NCI-H2029 (cell line): ENCODE data around the gene CZIB.

Experiments
- DNase-seq: peaks from one replicate; lab custom pipeline; 2025; lab: John Stamatoyannopoulos, UW

Gene CZIB

DNA sequence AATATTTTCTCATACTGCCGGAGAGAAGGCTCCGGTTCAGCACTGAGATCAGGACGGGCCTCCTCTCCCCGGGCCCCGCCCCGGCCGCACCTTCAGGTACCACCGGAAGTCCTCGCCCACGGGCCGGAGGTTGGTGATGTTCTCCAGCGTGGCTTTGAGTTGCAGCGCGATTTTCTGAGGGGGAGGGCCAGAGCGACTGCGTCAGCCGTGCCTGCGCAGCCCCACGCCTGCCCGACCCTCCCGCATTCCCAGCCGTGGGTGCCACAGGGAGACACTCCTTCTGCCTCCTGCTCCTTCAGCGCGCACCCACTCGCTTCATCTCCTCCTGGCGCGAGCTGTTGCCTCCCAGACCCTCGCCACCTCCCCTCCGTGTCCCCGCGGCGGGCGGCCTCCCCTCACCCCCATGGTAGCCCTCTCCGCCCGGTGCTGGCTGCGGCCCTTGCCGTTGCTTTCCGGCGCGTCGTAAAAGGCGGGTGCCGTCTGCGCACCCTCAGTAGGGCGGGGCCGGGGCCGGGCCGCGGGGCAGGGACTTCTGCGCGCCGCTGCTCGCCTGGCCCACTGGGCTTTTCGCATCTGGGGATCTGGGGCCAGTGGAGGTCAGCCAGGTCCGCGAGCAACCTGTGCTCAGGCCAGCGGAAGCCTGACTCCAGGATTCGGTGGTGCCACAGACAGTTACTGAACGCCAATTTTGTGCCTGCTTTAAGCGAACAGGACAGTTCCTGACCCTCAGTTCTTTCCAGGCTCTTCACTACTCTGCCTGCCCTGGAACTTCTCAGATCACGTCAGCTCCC, at the start of gene CZIB:
Gene CZIB (minus strand): TSS at position 464 of the 791 bp plus-strand sequence. CDS start 59 bp downstream, at position 405.
- peak; percentile 97 for DNase-seq

DNA sequence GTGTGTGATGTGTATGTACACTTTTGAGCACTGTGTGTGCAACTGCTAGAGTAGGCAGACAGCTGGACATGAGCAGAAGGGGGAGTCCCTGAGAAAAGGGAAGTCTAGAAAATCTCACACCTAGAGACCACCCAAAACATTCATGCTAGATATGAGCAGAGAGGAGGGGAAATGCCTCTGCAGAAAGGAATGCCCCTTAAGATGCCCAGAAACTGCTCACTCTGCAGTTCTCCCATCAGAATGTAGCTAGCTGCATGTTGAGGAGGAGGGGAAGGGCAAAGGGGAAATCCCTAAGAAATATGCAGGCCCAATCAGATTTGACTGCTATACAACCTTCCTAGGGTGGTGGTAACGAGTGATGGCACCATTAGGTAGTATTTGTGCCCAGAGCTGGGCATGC, 49.7 kb upstream of the CZIB start:
- DNase-seq = no peak

GRCh38 chr1:53267761-53268160, 47.3 kb upstream of the CZIB start:
- no peak for DNase-seq

GRCh38 chr1:53266038-53266437, 45.6 kb upstream of the CZIB start:
- no peak for DNase-seq

- DNase-seq = no peak
These were observed 45.1 kb upstream of the CZIB start for GRCh38 chr1:53265581-53265980.

DNA sequence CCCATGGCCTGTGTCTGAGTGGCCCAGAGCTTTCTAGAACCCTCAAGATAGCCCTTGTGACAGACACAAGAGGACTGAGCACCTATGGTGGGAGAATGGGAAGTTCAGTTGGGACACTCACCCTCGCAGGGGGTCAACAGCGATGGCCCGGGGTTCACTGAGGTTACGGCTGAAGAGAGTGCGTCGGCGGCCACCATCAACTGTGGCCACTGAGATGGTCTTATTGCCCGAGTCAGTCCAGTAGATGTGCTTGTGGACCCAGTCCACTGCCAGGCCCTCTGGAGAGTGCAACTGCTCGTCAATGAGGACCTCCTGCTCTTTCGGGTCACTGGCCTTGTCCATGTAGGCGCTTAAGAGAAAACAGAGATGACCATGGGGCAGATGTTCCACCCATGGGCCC, 43.6 kb upstream of the CZIB start:
- DNase-seq = no peak

DNA sequence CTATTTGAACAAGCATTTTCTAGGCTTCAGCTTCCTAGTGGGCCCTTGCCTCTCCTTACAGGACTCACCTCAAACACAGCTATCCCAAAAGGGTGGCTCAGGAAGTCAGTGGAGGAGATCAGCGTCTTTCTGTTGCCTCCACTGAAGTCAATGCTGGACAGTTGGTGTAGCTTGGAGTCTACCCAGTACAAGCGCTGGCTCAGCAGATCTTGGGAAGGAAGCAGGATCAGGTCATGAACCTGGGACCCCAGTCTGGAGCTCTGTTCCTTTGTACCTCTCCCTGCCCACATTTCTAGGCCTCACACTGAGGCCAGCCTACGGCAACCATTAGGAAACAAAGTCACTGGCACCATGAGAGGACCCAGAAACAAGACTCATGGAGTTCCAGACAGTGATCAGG, 41.6 kb upstream of the CZIB start:
- no peak for DNase-seq

DNA sequence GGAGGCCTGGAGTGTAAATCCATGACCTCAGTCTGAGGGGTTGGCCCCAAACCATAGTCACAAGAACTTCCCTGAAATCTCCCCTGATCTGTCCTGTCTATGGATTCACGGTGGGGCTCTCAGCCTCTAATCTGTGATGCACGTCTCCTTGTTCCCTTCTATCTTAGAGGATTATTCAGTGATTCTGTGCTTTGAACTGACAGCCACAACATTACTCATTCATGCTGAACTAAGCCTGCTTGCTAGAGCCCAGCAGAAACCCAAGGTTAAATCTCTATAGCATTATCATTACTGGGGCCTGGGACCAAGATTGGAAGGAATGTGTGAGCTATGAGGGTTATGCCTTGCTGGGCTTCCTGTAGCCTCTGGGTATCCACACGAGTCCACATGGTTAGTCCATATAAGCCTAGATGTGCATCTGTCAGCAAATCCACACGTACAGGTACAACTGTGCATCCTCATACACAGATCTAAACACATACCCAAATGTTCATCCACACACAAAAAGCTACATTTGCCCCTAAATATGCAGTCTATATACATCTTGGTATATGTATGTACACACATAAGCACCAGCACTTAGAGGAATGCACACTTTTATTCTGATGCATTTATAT, 40.3 kb upstream of the CZIB start:
- DNase-seq = no peak

- DNase-seq = no peak
These were observed 39.5 kb upstream of the CZIB start for GRCh38 chr1:53259932-53260331.

DNA sequence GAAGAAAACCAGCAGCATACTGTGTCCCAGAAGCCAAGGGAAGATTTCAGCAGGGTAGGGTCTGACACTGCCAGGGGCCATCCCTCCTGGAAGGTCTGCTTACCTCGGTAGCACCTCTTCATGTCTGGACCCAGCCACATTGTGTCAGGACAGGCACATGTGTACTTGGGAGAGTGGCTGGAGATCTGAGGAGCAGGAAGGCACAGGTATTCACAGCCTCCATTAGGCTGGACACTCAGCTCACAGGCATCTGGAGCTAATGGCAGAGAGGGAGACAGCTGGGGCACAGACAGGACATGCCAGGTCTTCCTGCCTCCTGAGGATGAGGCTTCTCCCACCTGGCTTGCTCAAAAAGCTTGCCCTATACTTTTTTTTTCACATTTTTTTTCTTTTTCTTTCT, 37.8 kb upstream of the CZIB start:
- DNase-seq = no peak

DNA sequence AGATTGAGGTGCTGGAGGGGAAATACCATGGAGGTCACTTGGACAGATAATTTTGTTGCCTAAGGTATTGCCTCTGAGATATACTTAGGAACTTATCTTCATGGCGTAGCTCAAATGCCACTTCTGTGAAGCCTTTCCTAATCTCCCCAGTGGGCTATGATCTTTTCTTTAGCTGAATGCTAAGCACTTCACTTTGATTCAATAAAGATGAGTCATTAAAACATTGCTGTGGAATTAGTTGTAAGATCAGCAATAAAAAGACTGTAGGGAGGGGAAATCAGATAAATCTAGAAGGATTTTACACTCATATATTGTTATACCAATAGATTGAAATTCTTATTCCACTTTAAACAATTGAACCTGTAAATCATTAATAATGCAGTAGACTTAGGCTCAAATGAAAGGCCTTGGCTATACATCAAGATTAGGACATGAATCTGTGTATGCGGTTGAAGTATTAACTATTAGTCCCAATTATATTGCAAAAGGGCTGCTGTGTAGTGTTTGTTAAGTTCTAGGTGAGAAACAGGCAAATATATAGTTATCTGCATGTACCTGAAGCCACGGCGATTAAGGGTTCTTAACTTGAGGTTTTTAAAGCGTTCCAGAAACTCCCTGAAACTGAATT, 37.1 kb upstream of the CZIB start:
- DNase-seq = no peak

DNA sequence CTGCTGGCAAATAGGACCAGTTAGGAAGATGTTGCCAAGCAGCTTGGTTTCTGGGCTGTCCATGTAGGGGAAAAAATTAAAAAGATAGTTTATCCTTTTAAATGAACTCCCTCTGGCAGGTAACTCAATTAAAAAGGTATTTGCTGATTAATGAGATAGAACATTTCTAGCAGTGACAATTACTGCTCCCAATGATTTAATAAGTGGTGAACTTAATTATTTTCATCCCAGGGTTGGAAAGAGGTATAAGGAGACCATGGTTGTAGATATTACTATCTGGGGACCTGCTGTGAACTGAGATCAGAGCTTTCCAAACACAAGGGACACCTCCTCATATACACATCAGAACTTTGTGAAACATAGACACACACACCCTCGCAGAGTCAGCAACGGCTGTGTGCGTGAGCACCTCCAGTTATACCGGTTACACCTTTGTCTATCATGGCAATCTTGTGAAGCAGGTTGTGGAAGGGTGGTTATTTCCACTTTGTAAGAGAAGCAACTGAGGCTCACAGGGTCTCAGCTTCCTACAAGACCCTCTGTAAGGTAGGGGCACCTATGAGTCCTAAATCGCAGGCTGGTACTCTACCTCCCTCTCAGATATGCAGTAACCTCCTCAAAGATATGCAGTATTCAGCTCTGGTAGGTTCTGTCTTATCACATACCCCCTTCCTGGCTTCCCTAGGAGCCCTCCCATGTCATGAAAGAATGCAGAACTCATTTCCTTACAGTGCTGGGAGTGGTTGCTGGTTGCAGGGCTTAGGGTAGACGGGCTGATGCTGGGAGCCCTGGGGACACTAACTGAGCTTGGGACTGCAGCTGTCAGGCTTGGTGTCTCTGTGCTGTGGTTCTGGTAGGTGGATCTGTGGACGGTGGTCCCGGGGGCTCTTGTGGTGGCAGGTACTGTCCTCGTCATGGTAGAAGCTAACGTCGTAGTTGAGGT, 36.3 kb upstream of the CZIB start:
- no peak for DNase-seq

GRCh38 chr1:53255031-53255430, 34.6 kb upstream of the CZIB start:
- no peak for DNase-seq

- DNase-seq = no peak
These were observed 33.7 kb upstream of the CZIB start for GRCh38 chr1:53254011-53254640.

DNA sequence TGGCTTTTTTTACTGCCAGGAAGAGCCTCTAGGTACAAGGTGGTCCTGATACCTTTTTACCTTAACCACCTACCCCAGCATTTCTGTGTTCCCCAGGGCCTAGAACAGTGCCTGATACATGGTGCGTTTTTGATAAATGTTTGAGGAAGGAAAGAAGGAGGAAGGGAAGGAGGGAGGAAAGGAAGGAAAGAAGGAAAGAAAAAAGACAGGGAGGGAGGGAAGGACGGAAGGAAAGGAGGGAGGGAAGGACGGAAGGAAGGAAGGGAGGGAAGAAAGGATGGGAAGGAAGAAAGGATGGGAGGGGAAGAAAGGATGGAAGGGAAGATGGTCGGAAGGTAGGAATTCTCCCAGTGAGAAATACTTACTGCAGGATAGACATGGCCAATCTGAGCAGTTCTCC, 29.9 kb upstream of the CZIB start:
- no peak for DNase-seq

DNA sequence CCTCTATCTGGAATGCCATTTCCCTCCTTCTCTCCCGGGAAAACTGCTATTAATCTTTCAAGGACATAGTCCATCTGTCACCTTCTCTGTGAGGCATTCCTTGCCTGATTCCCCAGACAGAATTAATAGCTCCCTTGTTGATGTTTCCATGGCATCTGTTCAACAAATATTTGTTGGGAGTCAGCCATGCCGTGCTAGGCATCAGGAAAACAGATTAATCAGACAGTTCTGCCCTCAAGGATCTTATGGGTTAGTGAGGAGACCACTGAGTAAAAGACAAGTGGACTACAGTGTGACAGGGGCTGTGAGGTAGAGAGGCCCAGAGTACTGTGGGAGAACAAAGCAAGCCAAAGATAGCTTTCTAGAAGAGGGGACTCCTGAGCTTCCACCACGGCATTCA, 29.3 kb upstream of the CZIB start:
- no peak for DNase-seq

DNA sequence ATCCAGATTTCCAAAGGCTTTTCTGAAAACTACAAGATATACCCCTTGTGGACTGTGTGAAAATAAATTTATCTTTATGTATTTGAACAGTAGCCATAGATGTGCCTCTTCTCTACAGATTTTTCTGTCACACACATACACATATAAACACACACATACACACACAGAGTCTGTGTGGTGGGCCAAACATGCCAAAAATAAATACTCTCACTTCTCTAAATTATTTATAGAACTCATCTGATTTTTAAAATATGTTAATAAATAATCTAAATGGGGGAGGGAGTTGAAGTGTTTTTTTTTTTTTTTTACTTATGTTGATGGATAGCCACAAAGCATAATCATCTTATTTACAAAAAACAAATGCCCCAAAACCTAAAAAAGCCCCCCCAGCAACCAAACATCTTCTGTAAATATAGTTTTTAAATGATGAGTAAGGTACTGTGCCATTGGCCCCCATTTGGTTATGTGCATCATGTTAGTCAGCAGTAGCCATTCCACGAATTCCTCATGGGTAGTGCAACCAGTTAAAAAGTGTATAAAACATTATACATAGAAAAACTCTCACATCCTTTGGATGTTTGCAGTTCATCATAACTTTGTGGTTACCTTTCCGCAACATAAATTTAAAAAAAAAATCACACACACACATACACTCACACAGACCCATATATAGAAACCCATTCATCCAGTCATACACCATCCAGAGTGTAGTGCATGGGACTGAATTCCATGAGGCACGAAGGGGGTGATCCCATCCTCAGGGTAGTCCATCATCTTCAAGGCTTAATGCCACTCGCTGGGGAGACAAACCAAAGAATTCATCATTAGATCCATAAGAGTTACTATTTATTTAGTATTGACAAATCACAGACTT, 26.1 kb upstream of the CZIB start:
- DNase-seq = no peak

DNA sequence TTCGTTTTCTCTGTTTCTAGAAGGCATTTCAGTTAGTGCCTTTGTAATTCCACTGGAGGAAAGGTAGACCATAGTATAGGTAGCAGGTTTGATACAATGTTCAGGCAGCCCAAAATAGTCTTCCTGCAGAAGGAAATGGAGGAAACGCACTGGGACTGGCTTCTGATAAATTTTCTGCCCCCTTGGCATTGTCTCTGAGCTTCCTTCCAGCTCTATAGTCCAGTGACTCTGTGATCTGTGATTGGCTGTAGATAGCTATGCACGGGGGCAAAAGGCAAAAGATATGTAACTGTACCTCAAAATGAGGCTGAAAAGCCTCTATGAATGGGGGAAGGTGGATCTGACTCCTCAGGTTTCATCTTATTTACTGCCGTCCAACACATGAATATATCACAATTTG, 23.7 kb upstream of the CZIB start:
- DNase-seq = no peak

- DNase-seq = no peak
These were observed 21.9 kb upstream of the CZIB start for GRCh38 chr1:53242381-53242780.

DNA sequence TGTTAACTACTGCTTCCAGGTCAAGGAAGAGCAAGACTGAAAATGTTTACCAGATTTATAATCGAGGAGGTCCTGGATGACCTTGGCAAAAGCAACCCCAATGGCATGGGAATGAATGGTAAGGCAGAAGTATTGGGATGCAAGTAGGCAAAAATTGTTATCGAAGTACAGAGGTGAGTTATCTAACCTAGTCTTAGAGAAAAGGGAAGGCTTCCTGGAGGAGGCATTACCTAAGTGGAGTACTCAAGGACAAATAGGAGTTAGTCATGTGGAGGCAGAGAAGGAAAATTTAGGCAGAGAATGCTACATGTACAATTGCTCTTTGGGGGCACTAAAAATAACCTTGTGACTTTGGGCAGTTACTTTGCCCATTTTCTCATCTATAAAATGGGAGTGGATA, 21.4 kb upstream of the CZIB start:
- DNase-seq = no peak
